ENCODE data around the gene CISD2. TPM values are rescaled to one million over a fixed set of nuclear protein-coding genes. Genes with fewer than 3 reads are reported as not detected.

The CISD2 gene
- total RNA-seq, 1 donor = 26.4 TPM

- Histone ChIP-seq H3K36me3 (ENCODE audit: insufficient read depth, low read length) (peaks cover 9% of the 10 kb centered on the region), H3K4me2 (ENCODE audit: insufficient read depth, low read length) (peak within 1 kb of the TSS; percentile 97), H3K27ac (ENCODE audit: low read depth, low read length) (peak within 1 kb of the TSS; percentile 96), H3K79me2 (ENCODE audit: insufficient read depth, low read length) (peaks cover 67% of the 10 kb centered on the region), H3K27me3 (ENCODE audit: insufficient read depth, low read length) (no peaks in the 10 kb centered on the region), H4K20me1 (ENCODE audit: insufficient read depth, low read length) (peaks cover 42% of the 10 kb centered on the region), H2AFZ (ENCODE audit: low read length) (peak within 1 kb of the TSS; percentile 94), H3K4me1 (ENCODE audit: insufficient read depth, low read length) (peaks cover 33% of the 10 kb centered on the region), H3K4me3 (ENCODE audit: insufficient read depth, low read length) (peak within 1 kb of the TSS; percentile 95), H3K9me3 (ENCODE audit: low read depth, low read length) (no peaks in the 10 kb centered on the region)
- TF ChIP-seq CTCF (IDR thresholded peaks at IDR 0.05; ENCODE audit: extremely low read depth, low read depth, low read length) = no peak
- peak; percentile 90 for DNase-seq (ENCODE audit: insufficient read length, low spot score, missing footprints)
Measured at GRCh38 chr4:102826890-102827673, 41.7 kb upstream of the CISD2 start, which contains the start of gene UBE2D3. Gene UBE2D3, minus strand, starts transcription at chr4:102827551. Its CDS starts 1,043 bp downstream, at chr4:102826508.

GRCh38 chr4:102827674-102828496 is 40.9 kb upstream of the CISD2 start:
- no peak for TF ChIP-seq CTCF (IDR thresholded peaks at IDR 0.05; ENCODE audit: extremely low read depth, low read depth, low read length)

GRCh38 chr4:102828497-102828808 is 40.3 kb upstream of the CISD2 start:
- Histone ChIP-seq H2AFZ (ENCODE audit: low read length) (peak overlapping the region; percentile 94), H3K4me3 (ENCODE audit: insufficient read depth, low read length) (peak overlapping the region; percentile 95), H3K4me2 (ENCODE audit: insufficient read depth, low read length) (peak overlapping the region; percentile 97), H3K9me3 (ENCODE audit: low read depth, low read length) (no peaks in the 10 kb centered on the region), H3K79me2 (ENCODE audit: insufficient read depth, low read length) (peaks cover 54% of the 10 kb centered on the region), H3K4me1 (ENCODE audit: insufficient read depth, low read length) (peaks cover 21% of the 10 kb centered on the region), H3K36me3 (ENCODE audit: insufficient read depth, low read length) (peaks cover 3% of the 10 kb centered on the region), H3K27ac (ENCODE audit: low read depth, low read length) (peak overlapping the region; percentile 96), H4K20me1 (ENCODE audit: insufficient read depth, low read length) (peaks cover 28% of the 10 kb centered on the region), H3K27me3 (ENCODE audit: insufficient read depth, low read length) (no peaks in the 10 kb centered on the region)
- TF ChIP-seq CTCF (IDR thresholded peaks at IDR 0.05; ENCODE audit: extremely low read depth, low read depth, low read length) = no peak
- DNase-seq (ENCODE audit: insufficient read length, low spot score, missing footprints) = no peak

More at GRCh38 chr4:102827674-102828496, 40.9 kb upstream of the CISD2 start:
- peaks cover 27% of the 10 kb centered on the region for H3K4me1 ChIP-seq (ENCODE audit: insufficient read depth, low read length)
- H3K4me3 ChIP-seq (ENCODE audit: insufficient read depth, low read length) = peak overlapping the region; percentile 95
- H4K20me1 ChIP-seq (ENCODE audit: insufficient read depth, low read length) = peaks cover 33% of the 10 kb centered on the region
- peak; percentile 90 for DNase-seq (ENCODE audit: insufficient read length, low spot score, missing footprints)
- H3K27me3 ChIP-seq (ENCODE audit: insufficient read depth, low read length) = no peaks in the 10 kb centered on the region
- peak overlapping the region; percentile 96 for H3K27ac ChIP-seq (ENCODE audit: low read depth, low read length)
- no peaks in the 10 kb centered on the region for H3K9me3 ChIP-seq (ENCODE audit: low read depth, low read length)
- peaks cover 59% of the 10 kb centered on the region for H3K79me2 ChIP-seq (ENCODE audit: insufficient read depth, low read length)
- peaks cover 8% of the 10 kb centered on the region for H3K36me3 ChIP-seq (ENCODE audit: insufficient read depth, low read length)
- H2AFZ ChIP-seq (ENCODE audit: low read length) = peak overlapping the region; percentile 94
- peak overlapping the region; percentile 97 for H3K4me2 ChIP-seq (ENCODE audit: insufficient read depth, low read length)

- Histone ChIP-seq H3K4me2 (ENCODE audit: insufficient read depth, low read length) (no peak overlapping the region), H3K79me2 (ENCODE audit: insufficient read depth, low read length) (peaks cover 40% of the 10 kb centered on the region)
- no peak for TF ChIP-seq CTCF (IDR thresholded peaks at IDR 0.05; ENCODE audit: extremely low read depth, low read depth, low read length)
Measured at GRCh38 chr4:102829803-102830202, 39.0 kb upstream of the CISD2 start.

More at GRCh38 chr4:102829803-102830202, 39.0 kb upstream of the CISD2 start:
- no peaks in the 10 kb centered on the region for H3K9me3 ChIP-seq (ENCODE audit: low read depth, low read length)
- H3K27ac ChIP-seq (ENCODE audit: low read depth, low read length) = no peak overlapping the region
- H3K36me3 ChIP-seq (ENCODE audit: insufficient read depth, low read length) = no peaks in the 10 kb centered on the region
- H3K27me3 ChIP-seq (ENCODE audit: insufficient read depth, low read length) = no peaks in the 10 kb centered on the region
- no peak overlapping the region for H2AFZ ChIP-seq (ENCODE audit: low read length)
- H4K20me1 ChIP-seq (ENCODE audit: insufficient read depth, low read length) = peaks cover 14% of the 10 kb centered on the region
- no peak for DNase-seq (ENCODE audit: insufficient read length, low spot score, missing footprints)
- peaks cover 10% of the 10 kb centered on the region for H3K4me1 ChIP-seq (ENCODE audit: insufficient read depth, low read length)
- no peak overlapping the region for H3K4me3 ChIP-seq (ENCODE audit: insufficient read depth, low read length)

Measured in osteoblast (primary cell).